Activated CD8-positive, alpha-beta memory T cell treated with anti-CD3 and anti-CD28 coated beads, Interleukin-2, amount 50 U/mL, for 4 hours (primary cell): Measurements from ENCODE around the gene UMPS.

Experiments used
- DNase-seq: peaks from one replicate; pipeline ENCODE4 v3.0.0-alpha.2; 2020

UMPS gene

DNA sequence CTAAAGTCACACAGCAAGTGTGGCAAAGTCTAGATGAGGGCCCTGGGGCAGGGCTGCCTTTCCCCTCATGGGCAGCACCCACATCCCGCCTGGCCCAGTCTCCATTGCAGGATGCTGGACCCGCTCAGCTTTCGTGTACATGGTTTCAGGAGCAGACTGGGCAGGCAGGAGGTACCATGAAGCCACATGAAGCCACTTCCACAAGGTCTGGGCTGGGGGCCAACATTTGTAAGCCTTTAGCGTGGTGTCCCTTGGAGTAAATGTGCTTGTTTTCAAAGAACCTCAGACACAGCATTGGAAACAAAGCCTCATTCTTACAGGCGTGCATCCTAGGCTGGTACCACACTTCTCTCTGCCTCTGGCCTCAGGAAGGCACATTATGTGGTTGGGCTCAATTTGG lies 34.5 kb downstream of the UMPS start:
- no peak for DNase-seq

DNA sequence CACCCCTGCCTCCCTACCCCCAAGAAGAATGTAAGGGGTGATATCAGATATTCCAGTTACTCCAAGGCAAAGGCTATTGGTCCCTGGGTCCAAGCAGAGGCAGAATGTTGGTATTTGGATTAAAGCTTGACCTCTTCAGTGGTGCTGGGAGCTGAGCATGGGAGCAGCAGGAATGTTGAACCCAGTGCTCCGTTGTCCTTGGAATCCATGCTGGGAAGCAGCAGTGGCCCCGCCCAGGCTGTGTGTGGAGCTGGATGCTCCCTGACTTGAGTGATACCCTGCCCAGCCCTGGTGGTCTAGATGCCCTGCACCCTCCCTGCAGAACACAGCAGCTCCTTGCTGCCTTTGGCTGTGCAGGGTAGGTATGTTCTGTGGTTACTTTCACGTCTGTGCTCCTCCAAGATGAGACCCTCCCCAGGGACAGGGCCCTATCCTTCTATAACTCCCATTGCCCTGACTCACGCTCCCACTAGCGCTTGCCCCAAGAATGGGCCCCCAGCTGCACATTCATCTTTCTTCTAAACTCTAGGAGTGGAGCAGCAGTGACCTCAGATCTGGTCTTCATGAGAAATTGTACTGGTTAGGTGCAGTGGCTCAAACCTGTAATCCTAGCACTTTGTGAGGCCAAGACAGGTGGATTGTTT lies 35.1 kb downstream of the UMPS start:
- DNase-seq: no peak

DNA sequence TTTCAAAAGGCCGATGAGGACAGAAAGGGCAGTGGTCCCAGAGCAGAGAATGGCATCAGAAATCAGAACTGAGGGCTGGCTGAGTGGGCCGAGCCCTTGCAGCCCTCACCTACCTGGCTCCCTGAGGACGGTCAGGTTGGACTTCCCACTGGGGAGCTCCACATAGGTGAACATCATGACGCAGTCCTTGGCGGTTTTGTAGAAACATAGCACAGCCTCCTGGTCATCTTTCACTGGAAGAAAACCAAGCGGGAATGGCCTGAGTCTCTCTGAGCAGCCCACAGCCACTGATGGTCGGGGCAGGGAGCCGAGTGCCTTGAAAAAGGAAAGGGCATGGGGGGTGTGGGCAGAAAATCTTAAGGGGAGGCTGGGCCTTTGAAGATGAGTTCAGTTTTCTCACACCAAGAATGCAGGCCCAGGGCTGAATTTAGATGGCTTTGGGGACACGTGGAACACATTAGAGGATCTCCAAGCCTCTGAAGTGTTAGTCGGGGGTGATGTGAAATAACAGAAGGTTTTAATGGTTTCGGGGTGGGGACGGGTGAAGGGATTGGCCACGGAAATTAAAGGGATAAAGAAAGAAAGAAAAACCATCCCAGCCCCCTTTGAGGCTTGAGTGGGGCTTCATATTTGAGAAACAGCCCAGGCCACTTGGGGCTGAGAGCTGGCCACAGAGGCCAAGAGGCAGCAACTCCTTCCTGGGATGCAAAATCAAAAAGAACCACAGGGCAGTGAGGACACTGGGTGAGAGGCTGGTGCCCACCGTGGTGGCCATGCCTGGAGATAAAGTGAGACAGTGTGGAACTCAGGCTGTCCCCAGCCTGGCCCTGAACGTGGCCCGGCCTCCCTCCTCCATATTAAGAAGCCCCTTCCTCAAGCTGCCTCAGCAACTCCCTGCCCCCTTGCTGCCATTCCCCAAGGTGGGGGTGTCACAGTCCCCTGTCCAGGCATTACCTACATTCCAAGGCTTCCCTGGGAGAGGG lies 36.2 kb downstream of the UMPS start:
- no peak for DNase-seq

DNA sequence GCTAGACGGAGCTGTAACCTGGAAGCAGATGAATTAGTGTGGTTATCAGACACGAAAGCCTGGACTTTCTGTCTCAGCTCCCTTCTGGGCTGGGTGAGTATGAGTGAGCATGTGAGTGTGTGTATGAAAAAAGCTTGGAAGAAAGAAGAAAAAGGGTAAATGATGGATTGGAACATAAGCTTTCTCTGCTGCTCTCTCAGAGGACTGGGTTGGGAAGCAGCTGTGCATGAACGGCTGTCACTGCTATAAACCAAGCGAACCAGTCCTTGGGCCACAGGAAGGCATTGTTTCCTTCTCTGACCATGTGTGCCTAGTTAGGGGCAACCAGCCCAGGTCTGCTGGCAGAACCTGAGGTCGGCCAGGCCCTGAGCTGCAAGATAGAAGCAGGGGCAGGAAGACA lies 37.0 kb downstream of the UMPS start:
- no peak for DNase-seq

DNA sequence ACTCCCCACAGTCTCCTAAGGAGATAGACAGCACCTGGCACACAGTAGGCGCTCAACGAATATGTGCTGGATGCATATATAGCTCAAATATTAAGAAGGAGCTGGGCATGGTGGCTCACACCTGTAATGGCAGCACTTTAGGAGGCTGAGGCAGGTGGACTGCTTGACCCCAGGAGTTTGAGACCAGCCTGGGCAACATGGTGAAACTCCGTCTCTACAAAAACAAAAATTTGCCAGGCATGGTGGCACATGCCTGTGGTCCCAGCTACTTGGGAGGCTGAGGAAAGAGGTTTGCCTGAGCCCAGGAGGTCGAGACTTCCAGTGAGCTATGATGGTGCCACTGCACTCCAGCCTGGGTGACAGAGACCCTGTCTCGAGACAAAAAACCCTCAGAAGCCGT lies 37.4 kb downstream of the UMPS start:
- DNase-seq: no peak

DNA sequence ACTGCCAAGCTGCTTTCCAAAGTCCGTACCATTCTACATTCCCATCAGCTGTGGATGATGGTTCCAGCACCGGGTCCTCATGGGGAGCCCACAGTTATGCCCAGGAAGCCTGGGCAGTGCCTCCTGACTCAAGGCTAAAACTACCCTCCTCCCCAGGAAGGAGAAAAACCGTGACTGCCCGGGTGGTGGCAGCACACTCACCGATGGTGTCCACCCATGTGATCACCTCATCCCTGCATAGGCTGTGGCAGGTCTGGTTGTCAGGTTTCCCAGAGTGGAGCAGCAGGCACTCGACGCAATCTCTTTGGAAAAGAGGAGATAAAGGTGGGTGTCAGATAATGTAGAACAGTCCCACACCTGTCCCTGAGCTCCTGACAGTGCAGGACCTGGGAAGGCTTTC lies 38.6 kb downstream of the UMPS start:
- DNase-seq: no peak

DNA sequence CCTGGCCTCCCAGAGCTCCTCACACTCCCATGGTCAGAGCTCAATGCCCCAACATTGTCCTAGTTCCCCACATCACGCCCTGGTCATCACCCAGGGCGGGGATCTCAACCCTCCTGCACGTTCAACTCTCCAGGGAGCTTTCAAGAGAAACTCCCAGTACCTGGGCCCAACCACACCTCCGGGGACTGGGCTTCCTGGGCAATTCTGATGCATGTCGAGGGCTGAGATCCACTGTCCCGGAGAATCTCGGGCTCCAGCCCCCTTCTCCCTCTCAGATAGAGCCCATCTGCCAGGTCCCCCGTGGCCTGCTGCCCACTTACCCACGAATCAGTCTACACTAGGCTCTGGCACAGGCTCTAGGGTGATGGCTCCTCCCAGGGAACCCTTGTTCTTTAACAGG lies 39.2 kb downstream of the UMPS start:
- no peak for DNase-seq

DNA sequence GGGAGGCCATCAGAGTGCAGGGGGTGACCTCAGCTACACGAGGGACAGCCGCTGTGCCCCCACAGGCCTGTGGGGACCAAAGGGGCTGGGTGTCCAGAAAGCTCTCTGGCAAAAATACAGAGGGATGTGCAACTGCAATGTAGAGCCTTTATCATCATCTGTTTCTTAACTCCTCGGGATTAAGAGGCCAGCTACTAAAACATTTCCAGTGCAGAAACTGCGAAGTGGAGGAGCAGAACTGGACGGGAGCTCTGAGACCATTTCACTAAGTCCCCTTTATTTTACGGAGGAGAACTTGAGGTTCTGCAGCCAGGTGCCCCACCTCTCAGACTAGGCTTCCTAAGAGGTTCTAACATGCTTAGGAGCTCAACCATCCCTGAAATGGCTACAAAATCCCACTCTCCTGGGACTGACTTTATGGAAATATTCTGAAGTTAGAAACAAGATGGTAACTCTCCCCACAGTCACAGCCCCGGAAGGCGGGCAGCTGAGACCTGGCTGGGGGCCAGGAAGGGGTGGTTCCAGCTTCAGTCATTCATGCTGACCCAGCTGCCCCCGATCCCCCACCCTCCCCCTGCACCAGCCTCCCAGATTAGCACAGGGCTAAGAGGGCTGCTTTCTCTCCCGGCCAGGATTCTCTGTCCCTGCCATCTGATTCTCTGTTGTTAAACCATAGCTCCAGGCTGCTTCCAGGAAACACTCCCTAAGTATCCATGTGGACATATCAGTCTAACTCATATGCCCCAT lies 40.3 kb downstream of the UMPS start:
- no peak for DNase-seq

DNA sequence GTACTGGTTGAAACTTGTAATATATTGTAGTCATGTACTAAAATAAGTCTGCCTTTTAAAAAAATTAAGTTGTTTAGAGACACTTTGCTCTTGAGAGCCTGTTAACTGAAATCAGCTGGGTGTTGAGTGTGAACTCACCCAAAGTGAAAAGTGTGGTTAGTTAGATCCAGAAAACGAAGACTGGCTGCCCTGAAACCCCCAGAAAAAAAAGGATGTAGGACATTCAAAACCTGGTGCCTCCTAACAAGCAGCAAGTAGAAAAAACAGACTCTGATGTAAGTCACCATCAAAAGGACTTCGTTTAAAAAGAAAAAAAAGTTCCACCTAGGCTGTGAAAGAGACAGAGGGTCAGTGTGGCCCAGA lies 40.8 kb downstream of the UMPS start:
- no peak for DNase-seq

DNA sequence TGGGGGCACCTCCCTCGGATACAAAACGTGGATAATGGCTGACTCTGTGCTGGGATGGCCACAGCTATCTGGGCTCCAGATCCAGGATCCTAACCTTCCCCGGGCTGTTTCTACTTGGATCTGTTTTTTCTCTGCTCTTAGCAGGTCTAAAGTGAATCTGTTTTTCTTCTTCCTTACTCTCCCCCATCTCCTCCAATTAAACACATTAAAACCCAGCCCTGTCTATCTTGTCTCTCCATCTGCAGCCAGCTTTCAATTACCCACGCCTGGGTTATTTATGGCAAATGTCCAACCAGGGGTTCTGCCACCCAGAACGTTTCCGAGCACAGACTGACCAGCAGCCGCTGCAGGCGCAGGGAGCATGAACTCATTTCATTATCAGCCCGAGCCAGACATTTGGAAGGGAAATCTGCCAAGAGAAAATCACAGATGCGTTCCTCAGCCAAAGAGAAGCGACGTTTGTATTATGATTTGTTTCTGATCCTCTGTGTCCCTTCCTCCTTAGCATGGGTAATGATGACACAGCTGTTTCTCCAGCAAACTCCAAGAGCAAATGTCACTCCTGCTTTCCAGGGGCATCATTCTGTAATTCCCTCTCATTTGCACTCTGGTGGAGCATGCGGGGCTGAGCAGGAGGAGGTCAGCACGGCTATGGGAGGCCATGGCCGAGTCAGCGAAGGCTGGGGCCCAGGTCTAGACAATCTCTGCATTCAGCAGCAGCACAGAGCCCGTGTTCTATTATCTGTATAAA lies 42.0 kb downstream of the UMPS start:
- DNase-seq: no peak

DNA sequence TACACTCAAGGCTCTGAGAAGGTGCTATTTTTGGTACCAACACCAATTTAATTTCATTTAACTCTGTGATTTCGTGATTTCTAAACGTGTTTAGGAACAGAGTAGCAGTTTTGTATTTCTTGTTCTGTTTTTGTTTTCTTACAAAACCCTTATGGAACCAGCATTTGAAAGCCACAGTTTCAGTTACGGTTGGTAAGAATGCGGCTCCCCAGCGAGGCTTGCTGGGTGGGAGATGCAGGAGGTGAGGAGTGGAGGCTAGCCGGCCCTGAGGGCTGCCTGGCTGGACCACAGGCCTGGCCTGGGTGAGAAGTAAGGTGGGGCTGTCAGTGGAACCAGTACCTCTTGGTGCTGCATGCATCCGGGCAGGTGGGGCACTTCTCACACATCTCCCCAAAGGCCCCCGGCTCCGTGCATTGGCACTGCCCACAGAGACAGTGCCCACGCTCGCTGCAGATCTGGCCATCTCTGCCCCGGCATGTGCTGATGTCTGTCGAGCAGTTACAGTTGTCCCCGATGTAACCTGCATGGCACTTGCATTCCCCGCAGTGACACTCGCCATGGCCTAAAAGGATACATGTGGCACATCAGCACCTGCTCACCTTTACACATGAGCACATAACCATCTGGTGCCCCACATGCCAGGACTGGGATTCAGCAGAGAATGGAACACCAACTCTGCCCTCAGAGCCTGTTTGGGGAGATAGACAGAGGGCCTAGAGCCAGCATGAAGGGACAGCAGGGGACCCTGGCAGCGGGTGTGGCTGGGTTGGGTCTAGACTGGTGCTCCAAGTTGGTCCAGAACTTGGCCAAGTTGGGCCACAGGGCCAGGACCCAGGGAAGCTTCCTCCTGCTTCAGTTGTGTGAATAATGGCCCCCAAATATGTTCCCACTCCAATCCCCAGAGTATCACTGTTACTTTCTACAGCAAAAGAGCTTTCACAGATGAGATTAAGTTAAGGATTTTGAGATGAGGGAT lies 43.4 kb downstream of the UMPS start:
- no peak for DNase-seq

DNA sequence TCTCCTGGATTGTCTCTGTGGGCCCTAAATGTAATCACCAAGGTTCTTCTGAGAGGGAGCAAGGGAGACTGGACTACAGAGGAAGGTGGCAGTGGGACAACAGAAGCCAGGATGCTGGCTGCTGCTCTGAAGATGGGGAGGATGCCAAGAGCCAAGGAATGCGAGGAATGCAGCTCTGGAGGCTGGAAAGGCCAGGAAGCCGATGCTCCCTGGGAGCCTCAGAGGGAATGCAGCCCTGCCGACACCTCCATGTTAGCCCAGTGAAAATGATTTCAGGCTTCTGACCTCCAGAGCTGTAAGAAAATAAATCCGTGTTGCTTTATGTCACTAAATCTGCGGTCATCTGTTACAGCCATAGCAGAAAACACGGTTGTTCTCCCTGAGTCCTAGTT lies 44.1 kb downstream of the UMPS start:
- no peak for DNase-seq

DNA sequence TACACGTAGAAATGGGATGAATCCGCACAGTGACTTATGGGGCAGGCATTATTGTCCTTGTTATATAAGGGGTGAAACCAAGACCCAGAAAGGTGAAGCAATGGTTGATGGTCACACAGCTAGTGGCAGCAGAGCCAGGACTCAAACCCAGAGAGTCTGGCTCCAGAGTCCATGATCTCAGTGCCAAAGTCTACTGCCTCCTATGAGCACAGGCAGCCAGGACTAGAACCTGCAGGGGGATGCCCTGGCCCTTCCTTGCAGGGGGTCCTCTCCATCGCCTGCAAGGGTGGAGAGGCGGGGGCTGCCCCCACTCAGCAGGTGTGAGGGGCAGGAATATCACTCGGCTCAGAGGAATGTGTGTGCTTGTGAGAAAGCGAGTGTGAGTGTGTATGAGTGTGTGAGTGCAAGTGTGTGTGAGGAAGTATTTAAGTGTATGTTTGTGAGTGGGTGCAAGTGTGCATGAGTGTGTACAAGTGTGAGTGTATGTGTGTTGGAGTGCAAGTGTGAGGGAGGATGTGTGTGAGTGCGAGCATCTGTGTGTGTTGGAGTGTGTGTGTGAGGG lies 44.7 kb downstream of the UMPS start:
- DNase-seq: no peak

DNA sequence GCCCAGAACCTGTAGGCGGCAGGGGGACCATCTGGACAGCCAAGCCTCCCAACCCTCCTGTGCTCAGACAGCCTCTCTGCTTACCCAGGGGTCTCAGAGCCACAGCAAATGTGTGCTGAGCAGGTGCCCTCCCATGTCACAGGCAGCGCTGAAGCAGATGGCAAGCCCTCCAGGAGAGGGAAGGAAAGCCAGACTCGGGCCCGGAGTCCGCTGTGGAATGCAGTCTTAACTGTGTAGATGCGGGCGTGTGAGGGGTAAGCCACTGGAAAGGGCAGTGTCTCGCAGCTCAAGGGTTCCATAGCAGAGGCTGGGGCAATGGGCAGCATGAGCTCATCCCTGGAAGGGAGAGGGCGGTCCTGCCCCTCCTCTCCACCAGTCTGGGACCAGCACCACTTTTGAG lies 45.6 kb downstream of the UMPS start:
- DNase-seq: no peak

DNA sequence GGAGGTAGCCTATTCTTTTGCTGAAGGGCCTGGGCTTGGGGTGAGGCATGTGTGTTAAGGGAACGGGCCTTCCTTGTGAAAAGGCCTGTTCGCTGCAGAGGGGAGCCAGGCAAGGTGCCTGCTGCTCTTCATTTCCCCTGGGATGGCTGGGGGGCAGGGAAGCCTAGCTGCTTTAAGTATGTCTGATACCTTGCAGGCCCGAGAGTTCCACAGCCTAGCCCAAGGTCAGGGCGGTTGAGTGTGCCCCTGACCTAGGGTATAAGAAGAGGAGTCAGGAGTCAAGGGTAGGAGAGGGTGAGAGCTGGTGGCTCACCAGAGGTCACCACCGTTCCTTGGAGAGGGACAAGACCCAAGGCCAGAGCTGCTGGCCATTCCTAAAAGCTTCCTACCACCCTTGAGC lies 46.6 kb downstream of the UMPS start:
- DNase-seq: no peak

DNA sequence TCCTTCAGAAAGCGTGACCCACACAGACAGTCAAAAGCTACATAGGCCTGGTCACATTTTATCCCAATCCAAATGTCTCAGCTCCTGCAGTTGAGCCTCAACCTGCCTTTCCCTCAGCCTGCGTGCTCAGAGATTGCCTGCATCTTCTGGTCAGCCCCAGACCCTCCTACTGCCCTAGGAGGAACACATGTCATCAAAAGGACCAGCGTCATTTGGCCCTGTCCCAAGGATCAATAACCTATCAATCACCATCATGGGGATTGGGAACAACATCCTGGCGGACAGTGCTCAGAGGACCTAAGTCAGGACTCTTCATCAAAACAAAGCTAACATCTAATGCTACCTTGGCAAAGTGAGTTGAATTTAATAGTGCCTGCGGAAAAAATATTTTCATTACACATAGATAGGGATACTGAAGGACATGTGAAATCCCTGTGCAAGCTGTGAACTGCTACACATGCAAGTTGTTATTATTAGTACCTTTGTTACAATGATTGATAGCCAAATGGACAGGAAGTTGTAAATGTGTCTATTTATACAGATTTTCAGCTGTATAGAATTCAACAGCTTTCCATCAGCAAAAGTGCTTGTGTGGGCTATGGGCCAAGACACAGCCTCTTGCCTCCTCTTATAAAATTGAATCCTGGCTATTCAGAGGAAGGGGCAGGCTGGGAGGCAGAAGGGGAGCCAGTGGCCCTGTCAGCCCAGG lies 47.7 kb downstream of the UMPS start:
- no peak for DNase-seq

DNA sequence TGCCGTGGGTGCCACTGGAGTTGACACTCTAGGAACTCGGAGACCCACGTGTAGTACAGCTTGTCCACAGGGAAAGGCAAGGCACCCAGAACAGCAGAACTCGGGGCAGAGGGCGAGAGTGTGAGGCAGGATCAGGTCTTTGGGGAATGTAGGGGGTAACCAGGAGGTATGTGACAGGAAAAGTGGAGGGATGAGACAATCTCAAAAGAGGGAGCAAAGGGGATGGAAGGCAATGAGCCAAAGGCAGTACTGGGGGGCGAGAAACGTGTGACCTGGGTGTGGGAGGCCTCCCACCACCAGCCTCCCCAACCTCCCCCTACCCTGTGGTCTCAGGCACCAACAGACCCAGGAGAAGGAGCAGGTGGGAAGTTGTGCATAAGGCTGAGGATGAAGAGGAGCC lies 48.9 kb downstream of the UMPS start:
- no peak for DNase-seq

DNA sequence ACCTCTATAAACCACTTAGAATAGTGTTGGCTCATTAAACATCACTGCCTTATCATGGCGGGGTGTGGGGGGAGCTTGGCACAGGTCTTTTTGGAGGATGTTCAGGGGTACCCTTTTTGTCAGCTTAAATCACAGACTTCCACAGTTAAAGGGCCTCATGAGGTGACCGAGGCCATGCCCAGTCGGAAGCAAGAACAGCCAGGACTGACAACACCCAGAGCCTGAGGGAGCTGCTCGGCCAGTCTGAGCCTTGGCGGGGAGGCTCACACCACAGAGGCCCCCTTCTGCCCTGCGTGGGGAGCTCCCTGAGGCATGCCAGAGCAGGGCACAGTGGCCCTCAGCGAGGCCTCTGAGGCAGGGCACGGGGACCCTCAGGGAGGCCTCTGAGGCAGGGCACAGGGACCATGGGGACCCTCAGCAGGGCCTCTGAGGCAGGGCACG lies 49.5 kb downstream of the UMPS start:
- no peak for DNase-seq

DNA sequence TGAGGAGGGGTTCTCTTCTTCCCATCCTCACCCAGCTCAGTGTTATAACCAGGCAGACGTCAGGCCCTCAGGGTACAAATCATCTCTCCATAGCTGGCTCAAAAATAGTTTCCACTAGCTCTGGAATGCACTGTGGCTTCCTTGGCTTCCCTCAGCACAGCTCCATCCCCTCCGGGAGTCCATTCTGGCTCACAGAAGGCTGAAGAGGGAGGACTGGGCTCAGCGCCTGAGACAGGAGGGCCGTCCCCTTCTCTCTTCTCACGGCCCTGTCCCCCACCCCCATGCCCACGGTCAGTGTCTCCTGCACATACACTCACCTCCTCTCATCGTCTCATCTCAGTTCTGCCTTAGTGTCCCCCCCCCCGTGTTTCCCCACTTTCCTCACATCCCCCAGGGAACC lies 50.1 kb downstream of the UMPS start:
- DNase-seq: no peak

DNA sequence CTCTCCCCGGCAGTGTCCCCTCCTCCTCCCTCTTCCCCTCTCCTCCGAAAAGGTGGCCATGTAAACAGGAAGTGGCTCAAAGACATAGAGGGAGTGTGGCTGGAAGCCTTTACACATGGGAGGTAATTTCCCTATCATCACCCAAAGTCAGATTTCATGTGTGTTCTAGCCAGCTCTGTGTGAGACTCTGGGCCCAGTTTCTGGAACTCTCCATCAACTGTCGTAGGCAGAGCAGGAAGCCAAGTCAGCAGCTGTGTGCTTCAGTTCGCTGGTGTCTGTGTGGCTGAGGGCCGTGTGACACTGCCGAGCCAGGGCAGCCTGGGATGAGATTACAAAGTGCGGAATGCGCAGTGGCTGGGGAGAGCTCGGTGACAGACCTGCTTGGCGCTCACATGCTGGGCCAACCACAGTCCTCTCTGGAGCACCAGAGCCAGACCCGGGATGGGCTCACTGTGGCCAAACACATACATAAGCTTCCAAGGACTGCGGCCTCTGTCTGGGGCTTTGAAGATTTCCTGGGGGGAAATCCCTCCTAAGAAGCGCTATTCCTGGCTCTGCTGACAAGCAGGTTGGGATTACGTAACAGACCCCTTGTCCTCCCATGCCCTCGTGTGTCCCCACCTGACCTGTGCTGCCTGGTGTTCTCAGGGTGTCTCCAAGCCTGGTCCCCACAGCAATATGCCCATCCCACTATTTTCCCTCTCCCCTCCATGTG lies 50.7 kb downstream of the UMPS start:
- DNase-seq: no peak
